ENCODE data around the gene CXCL5.

DNA sequence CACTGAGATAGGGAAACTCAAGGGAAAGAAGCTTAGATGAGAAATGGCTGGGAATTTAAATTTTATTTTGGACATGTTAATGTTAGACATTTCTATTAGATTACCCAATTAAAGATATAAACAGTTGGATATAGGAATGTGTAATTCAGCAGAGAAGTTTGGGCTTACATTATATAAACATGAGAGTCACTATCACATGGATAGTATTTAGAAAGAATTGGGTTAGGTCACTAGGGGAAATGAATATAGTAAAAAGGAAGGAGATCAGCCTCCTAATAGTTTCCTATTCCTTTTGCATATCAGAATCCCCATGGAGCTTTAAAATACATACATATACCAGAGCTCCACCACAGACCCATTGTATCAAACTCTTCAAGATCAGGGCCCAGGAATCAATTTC lies 19.6 kb upstream of the CXCL5 start:
- TF ChIP-seq, protein P1, sequence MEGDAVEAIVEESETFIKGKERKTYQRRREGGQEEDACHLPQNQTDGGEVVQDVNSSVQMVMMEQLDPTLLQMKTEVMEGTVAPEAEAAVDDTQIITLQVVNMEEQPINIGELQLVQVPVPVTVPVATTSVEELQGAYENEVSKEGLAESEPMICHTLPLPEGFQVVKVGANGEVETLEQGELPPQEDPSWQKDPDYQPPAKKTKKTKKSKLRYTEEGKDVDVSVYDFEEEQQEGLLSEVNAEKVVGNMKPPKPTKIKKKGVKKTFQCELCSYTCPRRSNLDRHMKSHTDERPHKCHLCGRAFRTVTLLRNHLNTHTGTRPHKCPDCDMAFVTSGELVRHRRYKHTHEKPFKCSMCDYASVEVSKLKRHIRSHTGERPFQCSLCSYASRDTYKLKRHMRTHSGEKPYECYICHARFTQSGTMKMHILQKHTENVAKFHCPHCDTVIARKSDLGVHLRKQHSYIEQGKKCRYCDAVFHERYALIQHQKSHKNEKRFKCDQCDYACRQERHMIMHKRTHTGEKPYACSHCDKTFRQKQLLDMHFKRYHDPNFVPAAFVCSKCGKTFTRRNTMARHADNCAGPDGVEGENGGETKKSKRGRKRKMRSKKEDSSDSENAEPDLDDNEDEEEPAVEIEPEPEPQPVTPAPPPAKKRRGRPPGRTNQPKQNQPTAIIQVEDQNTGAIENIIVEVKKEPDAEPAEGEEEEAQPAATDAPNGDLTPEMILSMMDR (conservative IDR thresholded peaks at IDR 0.05 in 1 of 2, IDR thresholded peaks at IDR 0.05 in 1 of 2; ENCODE audit: extremely low read depth in 1 of 2, insufficient read depth in 1 of 2, low read depth in 1 of 2, low read length in 2 of 2) = no peak
- TF ChIP-seq EZH2 (IDR thresholded peaks at IDR 0.05; ENCODE audit: borderline replicate concordance, low read length) = no peak

All from mammary epithelial cell (primary cell).